Motor neuron (in vitro differentiated cells): Measurements from ENCODE around the gene ARHGAP10. TPM values are rescaled to one million over a fixed set of nuclear protein-coding genes. Genes with fewer than 3 reads are reported as not detected.

Experiments used
- ATAC-seq, 8 experiments: fragments of 200-7000 bp; cut with Tn5 transposase; replicated peaks in 6 of 8; 2 replicates each; pipeline ENCODE4 v1.8.0; 2021; ENCODE audit warnings: mild to moderate bottlenecking in 8 of 8, moderate library complexity in 8 of 8
- H3K27ac ChIP-seq, 2 donors: fragments of 250-450 bp; sonication (Bioruptor Pico); 2 replicates each; pipeline ENCODE4 v1.9.0; 2021; ENCODE audit warnings: antibody characterized with exemption in 2 of 2, mild to moderate bottlenecking in 2 of 2, moderate library complexity in 1 of 2
- H3K4me1 ChIP-seq, 2 donors: fragments of 250-450 bp; sonication (Bioruptor Pico); replicated peaks in 1 of 2; 2 replicates each; pipeline ENCODE4 v1.6.1; 2021; ENCODE audit warnings: antibody characterized with exemption in 2 of 2, mild to moderate bottlenecking in 2 of 2, moderate library complexity in 1 of 2
- H3K4me3 ChIP-seq, 5 donors: fragments of 250-450 bp; sonication (Bioruptor Pico); 2 replicates each; pipeline ENCODE4 v1.9.0; 2021; ENCODE audit warnings: antibody characterized with exemption in 5 of 5, mild to moderate bottlenecking in 5 of 5, moderate library complexity in 4 of 5
- WGBS, 10 experiments: fragments of 450-650 bp; shearing (Covaris generic); methylation state at CpG; one replicate each; pipeline ENCODE4 v1.0.0; 2022; 5-methylcytosine and 5-hydroxymethylcytosine counted together
- in situ Hi-C, 9 experiments: fragments of 400-800 bp; cut with MboI; loops; one replicate each; pipeline ENCODE4 v1.15.0; 2021; ENCODE audit warnings: low sequenced_read_pairs in 9 of 9, low pct_unique_long_range_greater_than_20kb in 2 of 9; ENCODE audit not compliant: unreplicated experiment in 9 of 9
- total RNA-seq, 8 experiments: library from RNA; unstranded; fragments of 300-600 nt; gene quantifications; 2 replicates each; pipeline versions ENCODE4 v1.2.3 to v1.2.4, GENCODE V29; 2022

ARHGAP10 gene
- total RNA-seq, 8 experiments from 2014 or later, result 1.6 to 16.1 (median 8.2) TPM

DNA sequence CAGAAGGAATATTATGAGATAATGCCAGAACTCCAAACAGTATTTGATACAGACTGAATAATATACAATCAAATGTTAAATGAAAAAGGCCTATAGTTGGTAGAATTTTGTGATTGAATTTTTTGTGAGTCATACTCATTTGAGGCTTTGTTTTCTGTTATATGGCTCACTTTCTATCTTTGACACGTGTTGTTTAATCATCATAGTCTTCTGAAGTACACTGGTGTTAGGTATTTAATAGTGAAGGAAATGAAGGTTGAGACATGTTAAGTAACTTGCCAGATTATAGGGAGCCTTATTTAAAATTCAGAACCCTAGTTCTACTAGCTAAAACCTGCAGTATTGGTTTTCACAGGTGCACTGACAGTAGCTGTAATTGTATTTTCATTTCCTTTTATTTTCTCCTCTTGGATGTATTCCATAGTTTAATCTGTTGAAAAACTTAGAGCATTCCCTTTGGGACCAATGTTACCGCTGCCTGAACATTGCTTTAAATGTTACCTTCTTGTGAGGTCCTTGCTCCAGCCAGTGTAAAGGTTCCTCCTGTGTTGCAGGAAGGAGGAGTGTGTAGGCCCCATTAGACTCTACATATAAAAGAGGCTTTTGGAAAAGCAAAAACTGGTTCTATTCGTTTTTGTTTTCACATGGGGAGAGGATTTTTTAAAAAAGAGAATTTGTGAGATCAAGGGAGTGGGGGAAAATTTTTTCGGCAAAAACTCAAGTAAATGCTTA lies 224.1 kb downstream of the ARHGAP10 start:
- ATAC-seq, result no peak
- no peak overlapping the region for H3K27ac ChIP-seq
- H3K4me1 ChIP-seq, result no peaks in the 10 kb centered on the region
- in situ Hi-C loops, result no loop called here
- H3K4me3 ChIP-seq, result no peak overlapping the region
- 23 to 100% (median 39%) methylated on average over 1 to 4 of the region's 4 CpGs for WGBS, 10 experiments

DNA sequence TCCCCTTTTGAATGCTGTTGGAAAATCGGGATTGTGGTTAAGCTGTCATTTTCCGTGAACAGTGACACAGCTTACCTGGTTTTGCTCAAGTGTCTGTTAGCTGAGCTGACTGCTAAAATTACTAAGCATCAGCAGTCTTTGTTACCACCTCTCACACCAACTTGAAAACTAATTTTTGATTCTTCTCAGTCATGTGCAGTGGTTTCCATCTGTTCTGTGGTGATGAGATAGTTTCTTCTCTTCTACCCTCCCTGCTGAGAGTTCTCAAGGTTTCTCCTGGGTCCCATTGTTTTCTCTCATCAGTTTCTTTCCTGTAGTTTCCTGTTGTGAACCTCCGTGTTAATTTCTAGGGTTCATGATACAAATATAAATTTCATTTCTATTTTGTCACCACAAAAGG lies 225.6 kb downstream of the ARHGAP10 start:
- 17 to 100% (median 70%) methylated on average over 1 to 3 of the region's 3 CpGs for WGBS, 10 experiments
- Histone ChIP-seq H3K4me3 (no peak overlapping the region), H3K27ac (no peak overlapping the region), H3K4me1 (no peaks in the 10 kb centered on the region)
- ATAC-seq, result no peak
- in situ Hi-C loops, result no loop called here

DNA sequence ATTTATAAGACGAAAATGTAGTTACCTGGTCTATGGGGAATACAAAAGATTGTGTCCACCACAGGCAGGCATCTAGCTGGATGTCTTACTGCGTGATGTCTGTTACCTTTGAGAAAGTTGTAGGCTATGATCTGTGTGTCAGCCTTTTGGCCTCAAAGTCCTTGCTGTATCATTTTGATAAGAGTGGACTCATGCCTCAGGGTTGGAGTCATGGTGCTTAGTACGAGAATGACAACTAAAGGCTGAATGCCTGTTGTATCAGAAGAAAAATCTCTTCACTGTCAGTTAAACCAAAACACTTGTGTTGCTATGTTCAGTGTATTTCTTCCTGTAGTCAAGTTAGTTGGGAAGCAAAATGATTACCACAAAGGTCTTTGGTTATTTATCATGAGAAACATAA lies 226.2 kb downstream of the ARHGAP10 start:
- in situ Hi-C loops, result no loop called here
- ATAC-seq, result no peak
- no peaks in the 10 kb centered on the region for H3K4me1 ChIP-seq
- 81 to 100% (median 95%) methylated on average over 1 to 3 of the region's 3 CpGs; no CpG with 5 or more reads in 2 of the 10 experiments for WGBS, 10 experiments
- H3K4me3 ChIP-seq, result no peak overlapping the region
- H3K27ac ChIP-seq, result no peak overlapping the region

DNA sequence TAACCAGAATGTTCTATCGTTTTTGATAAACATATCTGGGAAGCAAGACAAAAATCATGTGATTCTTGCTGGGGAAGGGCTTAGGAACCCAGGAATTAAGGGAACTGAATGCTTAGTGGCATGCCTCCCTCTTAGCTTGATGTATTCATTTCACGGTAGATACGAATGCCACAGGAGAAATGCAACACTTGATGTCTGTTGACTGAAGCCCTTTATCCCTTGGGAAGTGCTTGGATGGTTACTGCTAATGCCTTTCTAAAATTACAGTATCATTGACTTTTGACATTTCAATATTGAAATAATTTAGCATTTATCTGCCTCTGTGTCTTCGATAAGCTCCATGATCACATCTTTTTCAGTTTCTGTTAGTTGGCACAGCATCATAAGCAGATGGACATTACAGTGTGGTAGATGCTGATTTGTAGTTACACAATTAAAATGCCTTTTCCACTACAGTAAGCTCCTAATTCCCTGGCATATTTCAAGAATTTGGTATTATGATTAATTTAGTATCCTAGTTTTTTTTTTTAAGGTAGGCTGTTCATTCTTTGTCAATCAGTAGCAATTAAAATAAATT lies 226.7 kb downstream of the ARHGAP10 start:
- Histone ChIP-seq H3K27ac (no peak overlapping the region), H3K4me1 (no peaks in the 10 kb centered on the region), H3K4me3 (no peak overlapping the region)
- ATAC-seq, result peak in 1 of 8 experiments; percentile 23
- WGBS, 10 experiments, result 5 to 100% (median 78%) methylated on average over 1 to 4 of the region's 4 CpGs; no CpG with 5 or more reads in 2 of the 10 experiments
- in situ Hi-C loops, result no loop called here

DNA sequence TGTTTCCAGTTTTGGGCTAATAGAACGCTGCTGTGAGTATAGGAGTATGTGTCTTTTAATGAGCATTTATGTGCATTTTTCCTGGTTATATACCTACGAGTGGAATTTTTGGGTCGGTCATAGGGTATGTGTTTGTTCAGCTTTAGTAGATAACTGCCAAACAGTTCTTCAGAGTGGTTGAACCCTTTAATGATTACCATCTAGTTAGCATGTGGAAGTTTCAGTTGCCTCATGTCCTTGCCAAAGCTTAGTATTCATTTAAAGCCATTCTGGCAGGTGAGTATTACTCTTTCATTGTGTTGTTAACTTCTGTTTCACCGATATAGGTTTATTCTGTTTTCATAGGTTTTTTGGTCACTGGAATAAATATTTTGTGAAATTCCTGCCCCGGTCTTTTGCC lies 229.1 kb downstream of the ARHGAP10 start:
- Histone ChIP-seq H3K27ac (no peak overlapping the region), H3K4me3 (no peak overlapping the region), H3K4me1 (no peaks in the 10 kb centered on the region)
- peak in 1 of 8 experiments; percentile 43 for ATAC-seq
- WGBS, 10 experiments, result 48 to 100% (median 94%) methylated on average over 1 to 5 of the region's 5 CpGs
- in situ Hi-C loops, result no loop called here

DNA sequence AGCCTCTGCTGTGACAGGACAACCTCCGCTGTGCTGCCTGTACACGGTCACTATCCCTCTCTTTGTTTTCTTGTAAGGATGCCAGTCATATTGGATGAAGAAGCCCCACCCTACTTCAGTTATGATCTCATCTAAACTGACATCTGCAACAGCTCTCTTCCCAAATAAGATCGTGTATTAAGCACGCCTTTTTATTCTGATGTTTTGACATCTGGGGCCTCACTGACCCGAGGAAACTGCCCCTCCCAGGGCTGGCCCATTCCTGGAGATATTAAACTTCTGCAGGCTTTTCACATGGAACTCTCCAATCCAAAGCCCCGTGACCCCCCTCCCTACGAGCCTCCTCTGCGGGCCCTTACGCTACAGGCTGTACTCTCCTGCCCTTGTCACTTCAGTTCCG lies 232.0 kb downstream of the ARHGAP10 start:
- in situ Hi-C loops, result no loop called here
- 18 to 100% (median 83%) methylated on average over 1 to 6 of the region's 10 CpGs; no CpG with 5 or more reads in 1 of the 10 experiments for WGBS, 10 experiments
- Histone ChIP-seq H3K4me1 (no peaks in the 10 kb centered on the region), H3K4me3 (no peak overlapping the region), H3K27ac (no peak overlapping the region)
- peak in 3 of 8 experiments; percentile 94 to 98 (median 95) for ATAC-seq

DNA sequence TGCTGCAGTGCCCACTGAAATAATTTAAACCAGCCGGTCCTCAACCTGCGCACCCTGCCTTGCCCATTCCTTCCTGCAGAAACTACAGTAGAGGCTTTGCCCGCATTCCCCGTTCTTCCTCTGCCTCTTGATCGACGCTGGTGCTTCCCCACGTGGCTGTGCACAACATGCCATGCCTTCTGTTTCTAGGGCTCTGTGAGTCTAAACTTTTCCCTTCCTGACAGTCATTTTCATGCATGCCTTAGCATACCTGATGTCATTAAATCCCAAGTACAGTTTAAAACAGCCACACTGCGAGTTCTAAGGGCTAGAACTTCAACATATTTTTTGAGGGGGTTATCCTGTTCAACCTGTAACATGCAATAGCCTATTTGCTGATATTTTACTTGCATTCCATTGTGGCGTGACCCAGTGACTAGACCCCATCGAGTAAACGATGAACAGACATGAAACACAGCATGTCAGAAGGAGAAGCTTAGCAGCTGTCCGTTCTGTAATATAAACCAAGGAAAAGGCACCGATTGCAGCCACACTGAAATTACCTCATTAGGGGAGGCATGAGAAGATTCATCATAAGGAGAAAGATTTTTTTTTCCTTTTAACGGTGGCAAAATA lies 232.5 kb downstream of the ARHGAP10 start:
- Histone ChIP-seq H3K27ac (no peak overlapping the region), H3K4me1 (peaks cover under 1 to 1% of the 10 kb centered on the region in 2 donors), H3K4me3 (no peak overlapping the region)
- in situ Hi-C loops, result no loop called here
- ATAC-seq, result peak in 1 of 8 experiments; percentile 9
- 29 to 100% (median 82%) methylated on average over 3 to 13 of the region's 14 CpGs for WGBS, 10 experiments

DNA sequence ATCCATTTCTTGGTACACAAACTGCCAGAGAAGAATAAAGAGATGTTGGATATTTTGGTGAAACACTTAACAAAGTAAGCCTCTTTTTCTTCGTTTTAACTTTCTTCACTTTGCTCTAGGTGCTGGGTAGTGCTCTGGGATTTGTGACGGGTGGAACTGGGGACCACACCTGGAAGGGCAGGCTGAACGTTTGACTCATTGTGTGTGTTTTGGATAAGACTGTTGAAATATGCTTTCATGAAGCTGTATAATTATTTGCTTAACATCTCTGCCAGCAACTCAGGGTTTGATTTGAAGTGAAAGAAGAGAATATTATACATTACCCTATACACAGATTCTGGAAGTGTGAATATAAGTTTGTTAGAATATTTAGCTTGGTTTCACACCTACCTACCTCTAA lies 233.2 kb downstream of the ARHGAP10 start:
- in situ Hi-C loops, result no loop called here
- 38 to 100% (median 56%) methylated on average over 1 to 3 of the region's 3 CpGs; no CpG with 5 or more reads in 2 of the 10 experiments for WGBS, 10 experiments
- Histone ChIP-seq H3K4me1 (peaks cover 3 to 7% of the 10 kb centered on the region in 2 donors), H3K4me3 (no peak overlapping the region), H3K27ac (no peak overlapping the region)
- no peak for ATAC-seq

DNA sequence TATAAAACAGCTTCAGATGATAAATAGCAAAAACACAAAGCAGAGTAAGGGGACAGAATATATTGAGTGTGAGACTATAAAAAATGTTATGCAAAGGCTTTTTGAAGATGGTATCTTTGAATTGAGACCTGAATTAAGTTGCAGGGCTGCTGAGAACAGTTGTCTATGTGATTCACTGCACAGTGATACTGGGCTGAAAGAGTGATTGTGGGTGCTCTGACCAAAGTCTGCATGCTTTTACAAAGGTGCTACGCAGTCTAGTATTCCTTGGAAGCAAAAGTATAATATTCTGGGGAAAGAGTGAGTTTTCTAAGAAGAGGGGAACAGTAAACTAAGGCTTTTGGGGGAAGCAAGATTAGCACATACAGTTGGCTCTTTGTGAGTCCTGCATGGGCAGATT lies 234.0 kb downstream of the ARHGAP10 start:
- 88 to 100% (median 100%) methylated on average over 1 of the region's 1 CpG; no CpG with 5 or more reads in 2 of the 10 experiments for WGBS, 10 experiments
- no peak overlapping the region for H3K27ac ChIP-seq
- in situ Hi-C loops, result no loop called here
- H3K4me3 ChIP-seq, result no peak overlapping the region
- H3K4me1 ChIP-seq, result peaks cover 3 to 9% of the 10 kb centered on the region in 2 donors
- ATAC-seq, result no peak

DNA sequence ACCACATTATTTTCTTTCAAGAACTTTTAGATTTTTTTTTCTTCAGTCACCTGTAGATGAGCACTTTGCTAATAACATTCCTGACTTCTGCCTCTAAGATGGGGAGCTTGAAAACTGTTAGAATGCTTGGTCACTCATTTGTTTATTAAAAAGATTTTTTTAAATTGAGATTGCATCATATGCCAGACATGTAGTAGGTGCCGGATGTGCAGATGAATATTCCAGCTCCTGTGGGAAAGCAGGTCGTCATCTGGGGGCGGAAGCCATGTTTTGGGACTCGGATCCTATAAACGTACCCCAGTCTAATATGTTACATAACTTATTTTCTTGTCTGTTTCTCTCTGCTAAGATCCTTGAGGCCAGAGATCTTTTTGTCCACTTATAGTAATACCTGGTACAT lies 236.8 kb downstream of the ARHGAP10 start:
- WGBS, 10 experiments, result 36 to 100% (median 92%) methylated on average over 1 to 5 of the region's 5 CpGs; no CpG with 5 or more reads in 2 of the 10 experiments
- no peak overlapping the region for H3K4me3 ChIP-seq
- in situ Hi-C loops, result no loop called here
- no peak for ATAC-seq
- no peak overlapping the region for H3K27ac ChIP-seq
- peaks cover 3 to 9% of the 10 kb centered on the region in 2 donors for H3K4me1 ChIP-seq

DNA sequence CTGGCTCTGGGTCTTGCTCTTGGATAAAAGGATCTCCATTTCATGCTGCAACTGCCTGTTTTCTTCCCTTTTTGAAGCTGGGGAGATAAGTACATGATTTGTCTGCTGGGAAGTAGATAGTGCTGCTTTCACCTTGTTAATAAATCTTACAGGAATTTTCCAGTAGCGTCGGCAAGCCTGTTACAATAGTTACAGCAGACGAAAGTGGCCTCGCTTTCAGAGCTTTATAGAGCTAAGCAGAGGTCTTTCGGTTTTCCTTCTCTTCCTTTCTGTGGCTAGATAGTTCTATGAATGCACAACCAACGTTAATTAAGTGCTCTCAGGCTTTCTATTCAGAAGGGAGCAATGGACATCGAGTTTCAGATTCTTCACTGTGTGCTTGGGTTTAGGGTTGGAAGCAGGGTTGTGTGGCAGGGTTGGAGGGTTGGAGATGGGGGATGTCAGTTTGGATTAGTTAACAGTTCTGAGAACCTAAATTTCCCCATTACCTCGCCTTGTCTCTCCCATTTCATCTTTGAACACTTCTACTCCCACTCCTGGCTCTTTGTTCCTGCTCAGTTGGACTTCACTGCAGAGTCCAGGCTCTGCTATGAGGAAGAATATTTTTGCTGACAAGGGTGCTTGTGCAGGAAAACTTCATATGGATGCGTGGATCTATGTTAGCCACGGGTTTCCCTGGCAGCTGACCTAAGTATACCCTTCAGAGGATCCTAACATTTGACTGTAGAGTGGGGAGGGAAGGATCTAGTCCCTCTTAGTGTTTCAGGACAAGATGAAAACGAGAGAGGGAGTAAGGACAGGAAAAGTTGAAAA lies 237.9 kb downstream of the ARHGAP10 start:
- peak in 5 of 8 experiments; percentile 36 to 70 (median 59) for ATAC-seq
- H3K27ac ChIP-seq, result no peak overlapping the region
- 63 to 96% (median 73%) methylated on average over 1 to 10 of the region's 11 CpGs for WGBS, 10 experiments
- peaks cover 3 to 9% of the 10 kb centered on the region in 2 donors for H3K4me1 ChIP-seq
- H3K4me3 ChIP-seq, result no peak overlapping the region
- in situ Hi-C loops, result no loop called here

DNA sequence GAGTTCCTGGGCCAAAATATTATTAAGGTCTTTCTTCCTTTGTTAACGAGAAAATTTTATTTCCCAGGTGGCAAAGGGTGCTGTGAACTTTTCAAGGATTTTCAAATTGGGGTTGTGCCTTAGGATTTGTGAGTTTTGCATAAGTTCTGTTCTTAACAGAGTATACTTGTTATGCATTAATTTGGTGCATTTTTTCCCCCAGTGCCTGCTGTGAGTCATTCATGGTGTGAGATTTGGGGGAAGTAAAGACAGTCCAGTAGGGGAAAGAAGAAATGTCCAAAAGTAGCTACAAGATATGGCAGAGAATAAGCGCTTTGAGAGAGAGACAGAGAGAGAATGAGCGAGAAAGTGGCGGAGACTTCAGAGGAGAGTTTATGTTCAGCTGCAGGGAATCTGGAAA lies 239.2 kb downstream of the ARHGAP10 start:
- H3K27ac ChIP-seq, result no peak overlapping the region
- 84 to 100% (median 97%) methylated on average over 1 to 4 of the region's 4 CpGs; no CpG with 5 or more reads in 2 of the 10 experiments for WGBS, 10 experiments
- in situ Hi-C loops, result no loop called here
- peaks cover 3 to 9% of the 10 kb centered on the region in 2 donors for H3K4me1 ChIP-seq
- no peak for ATAC-seq
- H3K4me3 ChIP-seq, result no peak overlapping the region

DNA sequence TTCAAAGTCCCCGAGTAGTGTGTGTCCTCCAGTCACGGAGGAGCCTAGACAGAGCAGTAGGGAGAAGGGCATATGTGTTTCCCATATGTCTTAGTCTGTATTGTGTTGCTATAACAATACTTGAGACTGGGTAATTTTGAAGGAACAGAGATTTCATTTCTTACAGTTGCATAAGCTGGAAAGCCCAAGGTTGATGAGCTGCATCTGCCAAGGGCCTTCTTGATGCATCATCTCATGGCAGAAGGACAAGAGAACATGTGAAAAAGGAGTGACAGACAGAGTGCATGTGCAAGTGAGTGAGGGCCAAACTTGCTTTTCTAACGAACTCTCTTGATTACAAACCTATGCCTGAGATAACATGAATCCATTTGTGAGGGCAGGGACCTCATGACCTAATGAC lies 243.4 kb downstream of the ARHGAP10 start:
- ATAC-seq, result peak in 1 of 8 experiments; percentile 43
- Histone ChIP-seq H3K4me3 (no peak overlapping the region), H3K27ac (no peak overlapping the region), H3K4me1 (no peaks in the 10 kb centered on the region)
- WGBS, 10 experiments, result 0 to 92% (median 81%) methylated on average over 1 to 3 of the region's 3 CpGs; no CpG with 5 or more reads in 2 of the 10 experiments
- in situ Hi-C loops, result no loop called here
